Esophagus muscularis mucosa (tissue), 4 donors: ENCODE results near the gene GRK5. TPM values are rescaled to one million over a fixed set of nuclear protein-coding genes. Genes with fewer than 3 reads are reported as not detected.

Source experiments
- DNase-seq: peaks from one replicate; pipeline ENCODE4 v3.0.0-alpha.2; 2017; ENCODE audit errors: extremely low spot score
- H3K27ac ChIP-seq, 4 donors: fragments of 200-600 bp; sonication (generic); replicated peaks in 1 of 4; 1 replicate in 3 of 4; 2 replicates in 1 of 4; pipeline ENCODE4 v1.5.1; 2016 to 2019; ENCODE audit warnings: mild to moderate bottlenecking in 1 of 4
- H3K27me3 ChIP-seq, 4 donors: fragments of 200-600 bp; sonication (generic); one replicate each; pipeline versions ENCODE4 v1.5.1 to v1.6.0; 2016 to 2019
- H3K36me3 ChIP-seq, 4 donors: fragments of 200-600 bp; sonication (generic); one replicate each; pipeline ENCODE4 v1.5.1; 2016 to 2019
- H3K4me1 ChIP-seq, 4 donors: fragments of 200-600 bp; sonication (generic); one replicate each; pipeline ENCODE4 v1.5.1; 2016 to 2019
- H3K4me3 ChIP-seq, 4 donors: fragments of 200-600 bp; sonication (generic); 1 replicate in 2 of 4; 2 replicates in 2 of 4; pipeline ENCODE4 v1.5.1; 2016 to 2019; ENCODE audit warnings: mild to moderate bottlenecking in 4 of 4, moderate library complexity in 1 of 4
- H3K9me3 ChIP-seq, 4 donors: fragments of 200-600 bp; sonication (generic); 1 replicate in 3 of 4; 2 replicates in 1 of 4; pipeline ENCODE4 v1.5.1; 2016 to 2019
- EP300 ChIP-seq: sonication (generic); formaldehyde crosslinking; IDR thresholded peaks from one replicate; pipeline ENCODE4 v1.6.1; 2017; ENCODE audit warnings: antibody characterized with exemption
- POLR2A ChIP-seq: fragments of 450-650 bp; IDR thresholded peaks from one replicate; pipeline ENCODE4 v1.6.1; 2017; ENCODE audit warnings: antibody characterized with exemption, moderate library complexity, mild to moderate bottlenecking, low read depth
- POLR2AphosphoS5 ChIP-seq, 2 donors: sonication (generic); formaldehyde crosslinking; IDR thresholded peaks; one replicate each; pipeline ENCODE4 v1.6.1; 2017; ENCODE audit warnings: antibody characterized with exemption in 2 of 2
- WGBS: methylation state at CpG from one replicate; pipeline ENCODE4 v1.1.5; 2018; 5-methylcytosine and 5-hydroxymethylcytosine counted together
- intact Hi-C: fragments of 100-400 bp; cut with DNase I; formaldehyde crosslinking; loops from one replicate; pipeline ENCODE4 v1.15.1; 2023
- total RNA-seq, 4 donors: library from RNA; depleted of rRNA; stranded (reverse); fragments of >200 nt; gene quantifications; one replicate each; pipeline versions ENCODE4 v1.1.0 to v1.2.1, GENCODE V29; 2016
- TF ChIP-seq, protein P1 (sequence below), 3 experiments: fragments of 200-600 bp in 2 of 3; fragments of 450-650 bp in 1 of 3; sonication (generic) in 2 of 3; IDR thresholded peaks; one replicate each; pipeline ENCODE4 v1.5.1; 2017 to 2019; ENCODE audit warnings: antibody characterized with exemption in 3 of 3, mild to moderate bottlenecking in 2 of 3, moderate library complexity in 1 of 3

GRK5 gene
- total RNA-seq, 4 donors from 2014 or later = 39.6 to 64.4 (median 50.7) TPM

DNA sequence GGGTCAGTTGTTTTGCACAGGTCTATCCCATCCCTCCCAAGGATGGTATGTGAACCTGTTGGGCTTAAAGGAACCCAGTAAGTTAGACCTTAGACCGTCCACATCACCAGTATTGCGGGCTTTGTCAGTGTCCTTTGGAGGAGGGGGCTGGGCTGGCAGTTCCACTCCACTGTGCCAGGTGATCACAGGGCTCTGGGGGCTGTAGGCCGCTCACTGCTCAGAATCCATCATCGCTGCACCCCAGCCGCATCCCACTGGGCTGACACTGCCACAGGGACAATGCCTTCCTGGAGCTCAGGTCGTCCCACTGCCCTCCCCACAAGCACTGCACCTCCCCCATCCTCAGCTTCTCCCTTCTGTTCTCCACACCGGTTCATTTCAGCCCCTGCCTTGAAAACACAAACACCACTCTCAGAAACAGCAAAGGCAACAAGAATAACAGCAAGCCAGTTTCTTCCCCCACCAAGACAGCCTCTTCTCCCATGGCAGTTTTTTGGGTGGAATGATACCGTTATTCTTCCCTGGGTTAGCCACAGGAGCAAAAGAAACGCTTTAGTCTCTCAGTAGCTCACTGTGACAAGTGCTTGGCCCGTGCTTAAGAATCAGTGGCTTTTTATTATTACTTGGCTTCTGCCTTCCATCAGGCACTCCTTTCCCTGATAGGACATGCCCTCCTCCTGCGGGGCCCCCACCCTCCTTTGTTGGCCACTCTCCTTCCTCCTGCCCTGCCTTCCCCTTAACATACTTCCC lies 111.2 kb downstream of the GRK5 start:
- Histone ChIP-seq H3K9me3 (no peaks in the 10 kb centered on the region), H3K36me3 (no peaks in the 10 kb centered on the region), H3K4me3 (no peak overlapping the region), H3K4me1 (peaks cover 61 to 87% (median 73%) of the 10 kb centered on the region in 4 donors), H3K27me3 (no peaks in the 10 kb centered on the region), H3K27ac (no peak overlapping the region)
- no peak for DNase-seq
- intact Hi-C loops = no loop called here
- TF ChIP-seq POLR2A = no peak
- TF ChIP-seq POLR2AphosphoS5 (IDR thresholded peaks at IDR 0.05) = no peak
- TF ChIP-seq, protein P1, sequence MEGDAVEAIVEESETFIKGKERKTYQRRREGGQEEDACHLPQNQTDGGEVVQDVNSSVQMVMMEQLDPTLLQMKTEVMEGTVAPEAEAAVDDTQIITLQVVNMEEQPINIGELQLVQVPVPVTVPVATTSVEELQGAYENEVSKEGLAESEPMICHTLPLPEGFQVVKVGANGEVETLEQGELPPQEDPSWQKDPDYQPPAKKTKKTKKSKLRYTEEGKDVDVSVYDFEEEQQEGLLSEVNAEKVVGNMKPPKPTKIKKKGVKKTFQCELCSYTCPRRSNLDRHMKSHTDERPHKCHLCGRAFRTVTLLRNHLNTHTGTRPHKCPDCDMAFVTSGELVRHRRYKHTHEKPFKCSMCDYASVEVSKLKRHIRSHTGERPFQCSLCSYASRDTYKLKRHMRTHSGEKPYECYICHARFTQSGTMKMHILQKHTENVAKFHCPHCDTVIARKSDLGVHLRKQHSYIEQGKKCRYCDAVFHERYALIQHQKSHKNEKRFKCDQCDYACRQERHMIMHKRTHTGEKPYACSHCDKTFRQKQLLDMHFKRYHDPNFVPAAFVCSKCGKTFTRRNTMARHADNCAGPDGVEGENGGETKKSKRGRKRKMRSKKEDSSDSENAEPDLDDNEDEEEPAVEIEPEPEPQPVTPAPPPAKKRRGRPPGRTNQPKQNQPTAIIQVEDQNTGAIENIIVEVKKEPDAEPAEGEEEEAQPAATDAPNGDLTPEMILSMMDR (IDR thresholded peaks at IDR 0.05) = no peak
- TF ChIP-seq EP300 = no peak
- WGBS = 74% methylated on average over 11 of the region's 11 CpGs

DNA sequence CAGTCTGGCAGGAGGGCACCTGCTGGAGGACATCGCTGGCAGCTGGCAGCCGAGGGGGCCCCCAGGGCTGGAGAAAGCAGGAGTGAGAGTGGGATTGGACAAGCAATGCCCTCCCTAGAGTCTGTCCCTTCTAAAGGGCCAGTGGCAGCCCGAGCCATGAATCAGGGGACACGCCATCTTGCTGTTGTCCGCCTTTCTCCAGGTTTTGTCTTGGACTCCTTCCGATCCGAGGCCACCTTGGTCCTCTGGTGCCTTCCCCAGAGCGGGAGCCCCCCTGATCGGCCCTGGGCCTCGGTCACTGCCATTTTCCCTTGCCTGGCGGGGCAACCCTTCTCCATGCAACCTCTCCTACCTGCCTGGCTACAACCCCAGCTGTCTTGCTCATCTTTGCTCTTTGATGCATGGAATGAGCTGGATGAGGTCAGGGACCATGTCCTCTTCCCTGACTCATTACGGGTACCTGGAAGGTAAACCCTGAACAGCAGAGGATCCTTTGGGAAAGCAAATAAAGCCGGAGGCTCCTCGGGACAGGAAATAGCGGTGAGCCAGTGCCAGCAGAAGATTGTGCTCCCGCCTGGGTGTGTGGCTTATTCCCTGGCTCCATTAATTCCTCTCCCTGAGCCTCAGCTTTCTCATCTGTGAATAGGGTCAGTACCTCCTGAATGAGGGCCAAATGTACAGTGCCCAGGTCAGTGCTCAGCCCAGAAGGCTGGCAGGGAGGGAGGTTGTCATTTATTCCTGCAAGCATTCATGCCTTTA lies 112.0 kb downstream of the GRK5 start:
- TF ChIP-seq POLR2A (no peak), POLR2AphosphoS5 (IDR thresholded peaks at IDR 0.05) (no peak), EP300 (no peak)
- TF ChIP-seq, protein P1 (IDR thresholded peaks at IDR 0.05) = no peak
- H3K27me3 ChIP-seq = no peaks in the 10 kb centered on the region
- WGBS = 87% methylated on average over 14 of the region's 16 CpGs
- peaks cover 54 to 85% (median 69%) of the 10 kb centered on the region in 4 donors for H3K4me1 ChIP-seq
- no peak for DNase-seq
- H3K36me3 ChIP-seq = no peaks in the 10 kb centered on the region
- H3K4me3 ChIP-seq = no peak overlapping the region
- no peaks in the 10 kb centered on the region for H3K9me3 ChIP-seq
- intact Hi-C loops = no loop called here
- no peak overlapping the region for H3K27ac ChIP-seq

DNA sequence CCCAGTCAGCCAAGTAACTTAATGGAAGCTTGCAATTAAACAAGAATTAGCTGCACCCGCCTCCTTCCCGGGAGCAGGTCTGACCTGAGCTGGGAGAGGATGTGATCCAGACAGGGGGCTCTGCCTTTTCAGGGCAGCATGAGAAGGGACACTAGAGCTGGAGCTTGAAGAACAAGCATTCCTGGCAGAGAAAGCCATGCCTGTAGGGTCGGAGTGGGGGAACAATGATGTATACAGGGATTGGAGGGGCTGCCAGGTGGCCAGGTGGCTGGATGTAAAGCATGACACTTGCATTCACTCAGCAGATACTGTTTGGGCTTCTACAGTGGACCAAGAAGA lies 112.5 kb downstream of the GRK5 start:
- TF ChIP-seq POLR2A = no peak
- no peak for TF ChIP-seq POLR2AphosphoS5 (IDR thresholded peaks at IDR 0.05)
- TF ChIP-seq EP300 = no peak
- TF ChIP-seq, protein P1 (IDR thresholded peaks at IDR 0.05) = no peak
- Histone ChIP-seq H3K4me3 (no peak overlapping the region), H3K27ac (no peak overlapping the region), H3K36me3 (no peaks in the 10 kb centered on the region), H3K9me3 (no peaks in the 10 kb centered on the region), H3K27me3 (no peaks in the 10 kb centered on the region), H3K4me1 (peaks cover 48 to 83% (median 65%) of the 10 kb centered on the region in 4 donors)
- DNase-seq = no peak
- WGBS = 87% methylated on average over 3 of the region's 3 CpGs
- intact Hi-C loops = no loop called here

DNA sequence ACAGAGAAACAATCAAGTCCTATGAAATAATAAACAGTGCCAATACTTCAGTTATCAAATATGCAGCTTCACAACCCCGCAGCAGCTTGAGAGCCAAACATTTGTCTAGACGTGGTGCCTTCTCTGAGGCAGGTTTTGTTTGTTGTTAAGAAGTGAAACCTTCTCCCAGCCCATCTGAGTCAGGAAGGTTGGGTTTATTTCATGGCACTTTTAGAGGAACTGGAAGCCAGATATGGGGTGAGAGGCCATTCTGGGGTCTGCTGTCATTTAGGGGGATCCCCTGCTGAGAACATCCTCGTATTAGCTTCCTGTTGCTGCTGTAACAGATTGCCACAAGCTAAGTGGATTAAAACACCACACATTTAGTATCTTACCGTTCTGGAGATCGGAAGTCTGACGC lies 113.6 kb downstream of the GRK5 start:
- no peak for DNase-seq
- WGBS = 71% methylated on average over 6 of the region's 6 CpGs
- no peaks in the 10 kb centered on the region for H3K27me3 ChIP-seq
- H3K4me1 ChIP-seq = peaks cover 37 to 77% (median 56%) of the 10 kb centered on the region in 4 donors
- no peak overlapping the region for H3K4me3 ChIP-seq
- intact Hi-C loops = no loop called here
- H3K27ac ChIP-seq = no peak overlapping the region
- TF ChIP-seq, protein P1 (IDR thresholded peaks at IDR 0.05) = no peak
- TF ChIP-seq POLR2AphosphoS5 (IDR thresholded peaks at IDR 0.05) = no peak
- no peak for TF ChIP-seq EP300
- TF ChIP-seq POLR2A = no peak
- no peaks in the 10 kb centered on the region for H3K9me3 ChIP-seq
- H3K36me3 ChIP-seq = no peaks in the 10 kb centered on the region
